K562 (cell line): ENCODE data around the gene ICE2. TPM values are rescaled to one million over a fixed set of nuclear protein-coding genes. Genes with fewer than 3 reads are reported as not detected.

Source experiments
- ATAC-seq: fragments of 200-7000 bp; cut with Tn5 transposase; 3 replicates; pipeline ENCODE4 v1.9.1; 2020; ENCODE audit warnings: moderate library complexity
- BruUV-seq: library from RNA; stranded (reverse); fragments of 400-500 nt; replicated peaks from 2 replicates; lab custom pipeline; 2021; lab: Mats Ljungman, UMichigan
- CTCF ChIA-PET: fragments of 300-600 bp; formaldehyde crosslinking; extraction: SDS; loops from one replicate; lab custom pipeline; 2021; ENCODE audit warnings: low intra/inter-chr PET ratio; lab: Yijun Ruan, JAX
- POLR2A ChIA-PET: fragments of 300-600, 350-650 bp; sonication (Branson Sonifier 250); formaldehyde crosslinking; extraction: SDS; loops from one replicate; lab custom pipeline; 2021; ENCODE audit warnings: antibody characterized with exemption, inconsistent platforms; lab: Yijun Ruan, JAX
- DNase-seq, 4 experiments: peaks; one replicate each; pipeline versions ENCODE4 v3.0.0 to v3.0.0-alpha.2; 2011 to 2018; ENCODE audit warnings: low spot score in 3 of 4, mixed read lengths in 3 of 4; ENCODE audit errors: extremely low read depth in 1 of 4
- FAIRE-seq: peaks from 2 replicates; lab custom pipeline; 2011; peaks lifted over from hg19 to GRCh38; lab: Jason Lieb, UNC
- H2AFZ ChIP-seq: 2 replicates; pipeline ENCODE4 v1.6.0; 2011; ENCODE audit warnings: low read depth, low read length, control low read depth, inconsistent platforms
- H3K27ac ChIP-seq: fragments of 200-600 bp; 3 replicates; pipeline ENCODE4 v1.8.0; 2011; ENCODE audit warnings: low read depth, mild to moderate bottlenecking, control low read depth, inconsistent platforms, low read length, moderate library complexity, mixed read lengths; ENCODE audit errors: extremely low read depth
- H3K27me3 ChIP-seq, 2 experiments: fragments of 300-600 bp in 1 of 2; 2 replicates in 1 of 2; 3 replicates in 1 of 2; pipeline versions ENCODE4 v1.6.0 to v1.8.0; 2011; ENCODE audit warnings: inconsistent platforms in 2 of 2, low read length in 2 of 2, mild to moderate bottlenecking in 1 of 2, mixed read lengths in 1 of 2, moderate library complexity in 1 of 2; ENCODE audit not compliant: control insufficient read depth in 2 of 2, insufficient read depth in 2 of 2
- H3K36me3 ChIP-seq: fragments of 300-600 bp; 3 replicates; pipeline ENCODE4 v1.8.0; 2011; ENCODE audit warnings: mild to moderate bottlenecking, low read length, inconsistent platforms; ENCODE audit not compliant: control insufficient read depth, insufficient read depth
- H3K4me1 ChIP-seq, 2 experiments: fragments of 200-600 bp in 1 of 2; replicated peaks in 1 of 2; 2 replicates in 1 of 2; 3 replicates in 1 of 2; pipeline versions ENCODE4 v1.5.1 to v1.8.0; 2011; ENCODE audit warnings: inconsistent platforms in 2 of 2, low read length in 2 of 2, mild to moderate bottlenecking in 1 of 2, mixed read lengths in 1 of 2, moderate library complexity in 1 of 2; ENCODE audit not compliant: control insufficient read depth in 2 of 2, insufficient read depth in 2 of 2
- H3K4me2 ChIP-seq: 2 replicates; pipeline ENCODE4 v1.6.1; 2011; ENCODE audit warnings: low read length, control low read depth, inconsistent platforms, mixed read lengths; ENCODE audit not compliant: insufficient read depth
- H3K4me3 ChIP-seq: fragments of 200-600 bp; sonication (generic), shearing (Covaris generic); 2 replicates; pipeline ENCODE4 v1.5.1; 2016; ENCODE audit warnings: control low read depth, inconsistent platforms
- H3K79me2 ChIP-seq: fragments of 200-600 bp; 3 replicates; pipeline ENCODE4 v1.8.0; 2011; ENCODE audit warnings: low read length, inconsistent platforms; ENCODE audit not compliant: control insufficient read depth, insufficient read depth
- H3K9ac ChIP-seq, 2 experiments: 2 replicates each; pipeline versions ENCODE4 v1.6.0 to v1.6.1; 2011; ENCODE audit warnings: low read depth in 2 of 2, low read length in 2 of 2, control low read depth in 1 of 2, inconsistent platforms in 1 of 2, mild to moderate bottlenecking in 1 of 2, mixed read lengths in 1 of 2; ENCODE audit not compliant: insufficient read depth in 1 of 2
- H3K9me1 ChIP-seq: one replicate; pipeline ENCODE4 v1.6.0; 2011; ENCODE audit warnings: inconsistent platforms, mild to moderate bottlenecking, low read length, moderate library complexity; ENCODE audit not compliant: control insufficient read depth, insufficient read depth
- H3K9me3 ChIP-seq: replicated peaks from 2 replicates; pipeline ENCODE4 v1.5.1; 2011; ENCODE audit warnings: low read depth, low read length, inconsistent platforms; ENCODE audit not compliant: control insufficient read depth, insufficient read depth
- H4K20me1 ChIP-seq: replicated peaks from 2 replicates; pipeline ENCODE4 v1.6.1; 2011; ENCODE audit warnings: low read length, inconsistent platforms, mixed read lengths; ENCODE audit not compliant: control insufficient read depth, insufficient read depth
- HOXB6 ChIP-seq: fragments of 250-450 bp; sonication (Bioruptor Pico); IDR thresholded peaks from 2 replicates; pipeline ENCODE4 v1.5.1; 2022; ENCODE audit warnings: mild to moderate bottlenecking, borderline replicate concordance
- KDM5B ChIP-seq: fragments of 200-600 bp; sonication (generic); IDR thresholded peaks from 2 replicates; pipeline ENCODE4 v1.6.1; 2012; ENCODE audit warnings: low read depth, mild to moderate bottlenecking, moderate library complexity, low read length, control low read depth, inconsistent platforms; ENCODE audit not compliant: insufficient replicate concordance
- LEF1 ChIP-seq: fragments of 450-650 bp; IDR thresholded peaks from 2 replicates; pipeline ENCODE4 v1.6.1; 2016; ENCODE audit warnings: mild to moderate bottlenecking
- MTF1 ChIP-seq: fragments of 250-450 bp; sonication (Bioruptor Pico); IDR thresholded peaks from 2 replicates; pipeline ENCODE4 v1.9.0; 2021; ENCODE audit warnings: moderate library complexity, mild to moderate bottlenecking, inconsistent platforms, borderline replicate concordance
- RFX1 ChIP-seq: fragments of 450-650 bp; IDR thresholded peaks from 2 replicates; pipeline ENCODE4 v1.6.1; 2016; ENCODE audit warnings: mild to moderate bottlenecking, moderate library complexity
- ZNF143 ChIP-seq: sonication (generic); formaldehyde crosslinking; IDR thresholded peaks from 2 replicates; pipeline ENCODE4 v1.9.0; 2022; ENCODE audit warnings: mild to moderate bottlenecking, missing genetic modification reagents
- ZNF146 ChIP-seq: IDR thresholded peaks from one replicate; pipeline ENCODE4 v1.6.1; 2018; ENCODE audit warnings: missing compliant biosample characterization; ENCODE audit not compliant: unreplicated experiment
- WGBS: fragments of 100-300 bp; shearing (Covaris generic); methylation state at CpG from one replicate; pipeline ENCODE4 v1.1.6; 2016; ENCODE audit warnings: low coverage, mixed read lengths; ENCODE audit not compliant: insufficient coverage; ENCODE audit errors: missing lambda C conversion rate; 5-methylcytosine and 5-hydroxymethylcytosine counted together
- in situ Hi-C: fragments of 300-500 bp; cut with MboI; formaldehyde crosslinking; loops from 4 replicates; pipeline ENCODE4 v1.15.0; 2018; ENCODE audit warnings: inconsistent platforms, mixed read lengths
- intact Hi-C: fragments of 100-400 bp; cut with micrococcal nuclease; formaldehyde crosslinking; loops from 2 replicates; pipeline ENCODE4 v1.14.2; 2022
- polyA plus RNA-seq, 8 experiments: library from polyadenylated mRNA; depleted of rRNA in 4 of 8; stranded (reverse) in 5 of 8; unstranded in 3 of 8; fragments of >200 nt; fragmentation: Nextera tagmentation in 2 of 8; fragmentation: Illumina TruSeq in 1 of 8; extraction: Ambion mirVana in 2 of 8; extraction: Trizol in 1 of 8; gene quantifications; 2 replicates each; pipeline versions ENCODE4 v1.2.1 to v1.2.3, GENCODE V29; 2011 to 2014; ENCODE audit warnings: inconsistent platforms in 1 of 8, missing spikeins in 1 of 8
- total RNA-seq, 7 experiments: library from RNA; depleted of rRNA in 6 of 7; stranded (reverse); fragments of >200 nt in 6 of 7; fragmentation: Illumina TruSeq in 2 of 7; extraction: Trizol in 2 of 7; gene quantifications; 2 replicates each; pipeline versions ENCODE4 v1.2.1 to v1.2.3, GENCODE V29; 2011 to 2021; ENCODE audit warnings: low replicate concordance in 1 of 7
- TF ChIP-seq, protein P1 (sequence below): fragments of 250-450 bp; sonication (Bioruptor Pico); IDR thresholded peaks from 2 replicates; pipeline ENCODE4 v1.4.0; 2020; ENCODE audit warnings: mild to moderate bottlenecking, moderate library complexity
- TF ChIP-seq, protein P2 (sequence below), 3 experiments: IDR thresholded peaks in 2 of 3; conservative IDR thresholded peaks in 1 of 3; 2 replicates each; pipeline ENCODE4 v1.5.1; 2011 to 2012; ENCODE audit warnings: low read length in 3 of 3, mild to moderate bottlenecking in 3 of 3, control low read depth in 2 of 3, improper control_type of control experiment in 1 of 3, inconsistent platforms in 1 of 3, low read depth in 1 of 3, mixed read lengths in 1 of 3, moderate library complexity in 1 of 3; ENCODE audit not compliant: insufficient read depth in 2 of 3
- TF ChIP-seq, protein P3 (sequence below): fragments of 250-450 bp; sonication (Bioruptor Pico); IDR thresholded peaks from 2 replicates; pipeline ENCODE4 v1.8.0; 2022; ENCODE audit warnings: inconsistent platforms
- TF ChIP-seq, protein P4 (sequence below): fragments of 250-450 bp; sonication (Bioruptor Pico); IDR thresholded peaks from 2 replicates; pipeline ENCODE4 v1.8.0; 2021; ENCODE audit warnings: mild to moderate bottlenecking, moderate library complexity

ICE2 gene
- total and polyA plus RNA-seq, 9 of the 15 experiments (the other 6 are each of a cell fraction or from before 2014, with no cell fraction given), result 21.8 to 87.9 (median 58.1) TPM

DNA sequence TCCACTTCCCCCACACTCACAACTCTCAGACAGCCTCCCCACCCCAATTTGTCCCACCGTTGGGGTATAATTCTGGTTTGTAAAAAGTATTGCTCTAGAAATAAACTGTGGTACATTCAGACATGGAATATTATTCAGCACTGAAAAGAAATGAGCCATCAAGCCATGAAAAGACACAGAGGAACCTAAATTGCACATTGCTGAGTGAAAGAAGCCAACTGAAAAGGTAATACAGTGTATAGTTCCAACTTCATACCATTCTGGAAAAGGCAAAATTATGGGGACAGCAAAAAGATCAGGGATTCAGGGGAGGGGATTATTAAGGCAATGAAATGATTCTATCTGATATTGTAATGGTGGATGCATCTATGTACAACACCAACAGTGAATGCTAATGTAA, 91.6 kb downstream of the ICE2 start:
- BruUV-seq, result no TSS peak
- H3K27me3 ChIP-seq, result no peaks in the 10 kb centered on the region
- H4K20me1 ChIP-seq, result peaks cover 37% of the 10 kb centered on the region
- in situ Hi-C loops, result no loop called here
- FAIRE-seq (no peak), ATAC-seq (no peak), DNase-seq (no peak)
- no peak overlapping the region for H3K4me3 ChIP-seq
- 86% methylated on average over 1 of the region's 1 CpG for WGBS
- no peak overlapping the region for H3K27ac ChIP-seq
- H3K9me1 ChIP-seq, result peaks cover 8% of the 10 kb centered on the region
- H3K36me3 ChIP-seq, result peaks cover 59% of the 10 kb centered on the region; the same call in 2 of the 3 replicates
- H3K9me3 ChIP-seq, result no peaks in the 10 kb centered on the region
- intact Hi-C loops, result no loop called here
- peaks cover 62% of the 10 kb centered on the region for H3K79me2 ChIP-seq
- no peak overlapping the region for H3K4me2 ChIP-seq
- H3K4me1 ChIP-seq, result peaks cover 0 to 10% of the 10 kb centered on the region in 2 experiments; a peak in 3 of 5 replicates
- no peak overlapping the region for H2AFZ ChIP-seq
- H3K9ac ChIP-seq, result no peak overlapping the region
- CTCF ChIA-PET, result no interaction called here
- POLR2A ChIA-PET, result no interaction called here
- TF ChIP-seq LEF1 (no peak), MTF1 (no peak), RFX1 (no peak), HOXB6 (CRISPR knock-in tag) (no peak), ZNF146 (CRISPR knock-in tag) (no peak), KDM5B (no peak), ZNF143 (CRISPR knock-in tag) (no peak)
- TF ChIP-seq, protein P1, sequence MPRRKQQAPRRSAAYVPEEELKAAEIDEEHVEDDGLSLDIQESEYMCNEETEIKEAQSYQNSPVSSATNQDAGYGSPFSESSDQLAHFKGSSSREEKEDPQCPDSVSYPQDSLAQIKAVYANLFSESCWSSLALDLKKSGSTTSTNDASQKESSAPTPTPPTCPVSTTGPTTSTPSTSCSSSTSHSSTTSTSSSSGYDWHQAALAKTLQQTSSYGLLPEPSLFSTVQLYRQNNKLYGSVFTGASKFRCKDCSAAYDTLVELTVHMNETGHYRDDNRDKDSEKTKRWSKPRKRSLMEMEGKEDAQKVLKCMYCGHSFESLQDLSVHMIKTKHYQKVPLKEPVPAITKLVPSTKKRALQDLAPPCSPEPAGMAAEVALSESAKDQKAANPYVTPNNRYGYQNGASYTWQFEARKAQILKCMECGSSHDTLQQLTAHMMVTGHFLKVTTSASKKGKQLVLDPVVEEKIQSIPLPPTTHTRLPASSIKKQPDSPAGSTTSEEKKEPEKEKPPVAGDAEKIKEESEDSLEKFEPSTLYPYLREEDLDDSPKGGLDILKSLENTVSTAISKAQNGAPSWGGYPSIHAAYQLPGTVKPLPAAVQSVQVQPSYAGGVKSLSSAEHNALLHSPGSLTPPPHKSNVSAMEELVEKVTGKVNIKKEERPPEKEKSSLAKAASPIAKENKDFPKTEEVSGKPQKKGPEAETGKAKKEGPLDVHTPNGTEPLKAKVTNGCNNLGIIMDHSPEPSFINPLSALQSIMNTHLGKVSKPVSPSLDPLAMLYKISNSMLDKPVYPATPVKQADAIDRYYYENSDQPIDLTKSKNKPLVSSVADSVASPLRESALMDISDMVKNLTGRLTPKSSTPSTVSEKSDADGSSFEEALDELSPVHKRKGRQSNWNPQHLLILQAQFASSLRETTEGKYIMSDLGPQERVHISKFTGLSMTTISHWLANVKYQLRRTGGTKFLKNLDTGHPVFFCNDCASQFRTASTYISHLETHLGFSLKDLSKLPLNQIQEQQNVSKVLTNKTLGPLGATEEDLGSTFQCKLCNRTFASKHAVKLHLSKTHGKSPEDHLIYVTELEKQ (CRISPR knock-in tag), result no peak
- TF ChIP-seq, protein P2, sequence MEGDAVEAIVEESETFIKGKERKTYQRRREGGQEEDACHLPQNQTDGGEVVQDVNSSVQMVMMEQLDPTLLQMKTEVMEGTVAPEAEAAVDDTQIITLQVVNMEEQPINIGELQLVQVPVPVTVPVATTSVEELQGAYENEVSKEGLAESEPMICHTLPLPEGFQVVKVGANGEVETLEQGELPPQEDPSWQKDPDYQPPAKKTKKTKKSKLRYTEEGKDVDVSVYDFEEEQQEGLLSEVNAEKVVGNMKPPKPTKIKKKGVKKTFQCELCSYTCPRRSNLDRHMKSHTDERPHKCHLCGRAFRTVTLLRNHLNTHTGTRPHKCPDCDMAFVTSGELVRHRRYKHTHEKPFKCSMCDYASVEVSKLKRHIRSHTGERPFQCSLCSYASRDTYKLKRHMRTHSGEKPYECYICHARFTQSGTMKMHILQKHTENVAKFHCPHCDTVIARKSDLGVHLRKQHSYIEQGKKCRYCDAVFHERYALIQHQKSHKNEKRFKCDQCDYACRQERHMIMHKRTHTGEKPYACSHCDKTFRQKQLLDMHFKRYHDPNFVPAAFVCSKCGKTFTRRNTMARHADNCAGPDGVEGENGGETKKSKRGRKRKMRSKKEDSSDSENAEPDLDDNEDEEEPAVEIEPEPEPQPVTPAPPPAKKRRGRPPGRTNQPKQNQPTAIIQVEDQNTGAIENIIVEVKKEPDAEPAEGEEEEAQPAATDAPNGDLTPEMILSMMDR (IDR thresholded peaks at IDR 0.05 in 2 of 3, conservative IDR thresholded peaks at IDR 0.05 in 1 of 3; ENCODE audit: insufficient read depth in 2 of 3, low read depth in 1 of 3, low read length in 3 of 3), result no peak
- TF ChIP-seq, protein P3, sequence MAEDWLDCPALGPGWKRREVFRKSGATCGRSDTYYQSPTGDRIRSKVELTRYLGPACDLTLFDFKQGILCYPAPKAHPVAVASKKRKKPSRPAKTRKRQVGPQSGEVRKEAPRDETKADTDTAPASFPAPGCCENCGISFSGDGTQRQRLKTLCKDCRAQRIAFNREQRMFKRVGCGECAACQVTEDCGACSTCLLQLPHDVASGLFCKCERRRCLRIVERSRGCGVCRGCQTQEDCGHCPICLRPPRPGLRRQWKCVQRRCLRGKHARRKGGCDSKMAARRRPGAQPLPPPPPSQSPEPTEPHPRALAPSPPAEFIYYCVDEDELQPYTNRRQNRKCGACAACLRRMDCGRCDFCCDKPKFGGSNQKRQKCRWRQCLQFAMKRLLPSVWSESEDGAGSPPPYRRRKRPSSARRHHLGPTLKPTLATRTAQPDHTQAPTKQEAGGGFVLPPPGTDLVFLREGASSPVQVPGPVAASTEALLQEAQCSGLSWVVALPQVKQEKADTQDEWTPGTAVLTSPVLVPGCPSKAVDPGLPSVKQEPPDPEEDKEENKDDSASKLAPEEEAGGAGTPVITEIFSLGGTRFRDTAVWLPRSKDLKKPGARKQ (CRISPR knock-in tag), result no peak
- TF ChIP-seq, protein P4, sequence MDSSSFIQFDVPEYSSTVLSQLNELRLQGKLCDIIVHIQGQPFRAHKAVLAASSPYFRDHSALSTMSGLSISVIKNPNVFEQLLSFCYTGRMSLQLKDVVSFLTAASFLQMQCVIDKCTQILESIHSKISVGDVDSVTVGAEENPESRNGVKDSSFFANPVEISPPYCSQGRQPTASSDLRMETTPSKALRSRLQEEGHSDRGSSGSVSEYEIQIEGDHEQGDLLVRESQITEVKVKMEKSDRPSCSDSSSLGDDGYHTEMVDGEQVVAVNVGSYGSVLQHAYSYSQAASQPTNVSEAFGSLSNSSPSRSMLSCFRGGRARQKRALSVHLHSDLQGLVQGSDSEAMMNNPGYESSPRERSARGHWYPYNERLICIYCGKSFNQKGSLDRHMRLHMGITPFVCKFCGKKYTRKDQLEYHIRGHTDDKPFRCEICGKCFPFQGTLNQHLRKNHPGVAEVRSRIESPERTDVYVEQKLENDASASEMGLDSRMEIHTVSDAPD, result no peak
